G401.6 (cell line): ENCODE measurements around the gene CHCHD1.
"Not testable (repeated sequence)": the region's sequence is repeated elsewhere in the genome, so short reads cannot be mapped to it uniquely, and the experiment has no call there.

ENCODE experiments used
- FAIRE-seq: peaks from 2 replicates; lab custom pipeline; 2012; peaks lifted over from hg19 to GRCh38; lab: Jason Lieb, UNC

The CHCHD1 gene

DNA sequence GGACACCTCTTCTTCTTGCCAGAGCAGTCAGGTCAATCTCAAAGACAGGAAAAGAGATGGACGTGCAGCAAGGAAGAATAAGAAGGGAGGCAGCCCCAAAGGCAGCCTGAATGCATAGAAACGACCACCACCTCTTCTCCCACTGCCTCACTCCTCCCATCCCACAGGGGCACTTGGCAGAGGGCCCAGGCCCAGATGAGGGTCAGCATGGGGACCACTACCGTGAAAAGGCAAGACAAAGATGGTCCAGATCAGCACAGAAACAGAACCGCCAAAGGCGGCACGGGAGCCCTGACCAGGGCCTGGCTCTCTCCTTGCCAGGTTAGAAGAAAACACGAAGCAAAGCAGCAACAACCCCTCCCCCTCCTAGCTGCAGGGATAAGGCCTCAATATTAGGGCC, 31.5 kb downstream of the CHCHD1 start:
- FAIRE-seq, result no peak

DNA sequence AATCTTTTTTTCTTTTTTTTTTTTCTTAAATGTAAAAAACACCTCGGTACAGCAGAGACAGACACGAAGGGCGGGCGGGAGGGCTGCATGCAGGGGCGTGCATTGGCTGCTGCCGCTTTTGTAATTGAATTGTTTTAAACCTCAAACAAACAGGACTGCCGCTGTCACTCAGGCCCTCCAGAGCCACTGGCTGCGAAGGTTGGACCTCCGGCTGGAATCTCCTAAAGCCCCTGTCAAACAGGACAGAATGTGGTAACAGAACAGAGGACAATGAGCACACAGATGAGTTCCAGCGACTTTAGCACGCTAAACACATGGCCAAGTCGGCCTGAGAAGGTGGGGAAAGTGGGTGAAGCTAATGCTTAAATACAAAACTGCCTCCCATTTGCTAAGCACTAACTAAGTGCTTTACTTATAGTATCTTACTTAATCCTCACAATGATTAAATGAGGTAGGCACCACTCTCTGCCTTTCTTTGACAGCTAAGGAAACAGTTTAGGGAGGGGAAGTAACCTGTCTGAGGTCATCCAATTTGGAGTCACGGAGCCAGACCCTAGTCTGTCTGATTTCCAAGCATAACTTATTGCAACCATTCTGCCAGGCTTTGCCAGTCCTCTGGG, 32.5 kb downstream of the CHCHD1 start:
- FAIRE-seq, result no peak

DNA sequence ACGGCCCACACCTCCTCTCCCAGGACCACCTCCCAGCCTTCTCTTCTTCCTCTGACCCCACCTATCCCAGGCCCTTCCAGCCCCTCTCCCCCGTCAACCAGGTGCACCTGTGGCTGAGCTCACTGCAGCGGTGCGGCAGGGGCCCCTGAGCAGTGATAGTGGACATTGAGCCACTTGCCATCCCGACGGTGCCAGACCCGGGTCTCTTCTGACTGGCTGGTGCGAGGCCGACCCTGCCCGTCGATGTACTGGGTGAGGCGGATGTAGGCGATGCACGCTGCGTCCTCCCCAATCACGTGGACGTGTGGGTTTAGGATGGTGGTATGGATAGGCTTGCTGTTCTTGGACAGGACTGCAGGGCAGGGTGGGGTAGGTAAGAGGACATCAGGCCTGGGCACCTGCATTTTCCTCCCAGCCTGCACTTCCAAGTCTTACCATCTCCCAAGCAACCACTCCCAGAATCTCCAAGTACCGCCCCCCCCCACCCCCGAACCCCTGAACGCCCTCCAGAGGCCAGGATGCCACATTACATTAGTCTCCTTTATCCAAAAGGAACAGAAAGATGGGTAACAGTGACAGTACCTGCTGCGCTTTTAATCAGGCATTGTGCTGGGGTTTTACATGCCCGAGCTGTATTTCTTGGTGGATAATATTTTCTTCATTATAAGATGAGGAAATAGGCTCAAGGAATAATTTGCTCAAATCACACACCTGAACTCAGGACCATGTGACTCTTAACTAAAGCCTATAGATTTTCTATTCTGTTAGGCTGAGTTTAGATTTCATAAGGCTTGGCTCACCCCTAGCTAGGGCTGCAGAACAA, 33.3 kb downstream of the CHCHD1 start:
- no peak for FAIRE-seq

GRCh38 chr10:73815719-73816030, 33.8 kb downstream of the CHCHD1 start:
- no peak for FAIRE-seq

DNA sequence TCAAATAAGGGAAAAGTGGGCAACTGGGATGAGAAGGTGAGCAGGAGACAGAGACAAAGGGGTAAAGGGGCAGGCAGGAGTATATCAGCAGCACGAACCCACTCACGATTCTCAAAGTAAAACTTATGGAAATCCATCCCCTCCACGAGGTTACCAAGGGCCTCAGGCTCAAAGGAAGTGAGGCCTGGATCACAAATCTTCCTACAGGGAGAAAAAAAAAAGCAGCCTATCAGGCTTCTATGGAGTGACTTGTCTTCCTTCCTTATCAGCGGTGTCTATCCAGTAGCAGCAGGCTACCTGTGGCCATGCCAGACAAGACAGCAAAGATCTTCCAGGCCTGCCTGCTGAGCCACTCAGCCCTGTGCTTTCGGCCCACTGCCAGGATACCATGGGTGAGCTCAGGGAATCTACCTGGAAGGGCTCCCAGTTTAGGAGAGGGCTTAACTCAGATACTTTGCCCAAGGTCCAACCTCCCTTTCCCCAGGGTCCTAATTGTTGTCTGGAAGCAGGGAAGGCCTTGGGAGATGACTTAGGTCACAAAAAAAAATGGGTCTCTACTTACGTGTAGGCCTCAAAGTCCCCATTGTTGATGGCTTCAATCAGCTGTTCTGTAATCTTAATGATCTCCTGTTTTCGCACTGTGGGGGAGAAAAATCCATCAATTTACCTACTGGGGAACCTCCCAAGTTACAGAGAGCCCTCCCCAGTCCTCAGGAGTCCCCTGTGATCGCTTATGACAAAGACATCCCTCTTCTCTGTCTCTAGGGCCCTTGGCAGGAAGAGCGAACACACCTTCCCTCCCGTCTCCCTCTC, 35.3 kb downstream of the CHCHD1 start:
- FAIRE-seq, result no peak

GRCh38 chr10:73817826-73818225, 36.0 kb downstream of the CHCHD1 start:
- no peak for FAIRE-seq

GRCh38 chr10:73818402-73818801, 36.6 kb downstream of the CHCHD1 start:
- FAIRE-seq, result no peak

GRCh38 chr10:73819081-73819480, 37.2 kb downstream of the CHCHD1 start:
- FAIRE-seq, result no peak

- no peak for FAIRE-seq
Measured at GRCh38 chr10:73819513-73820093, 37.8 kb downstream of the CHCHD1 start.

GRCh38 chr10:73823391-73823790, 41.5 kb downstream of the CHCHD1 start:
- FAIRE-seq, result no peak

DNA sequence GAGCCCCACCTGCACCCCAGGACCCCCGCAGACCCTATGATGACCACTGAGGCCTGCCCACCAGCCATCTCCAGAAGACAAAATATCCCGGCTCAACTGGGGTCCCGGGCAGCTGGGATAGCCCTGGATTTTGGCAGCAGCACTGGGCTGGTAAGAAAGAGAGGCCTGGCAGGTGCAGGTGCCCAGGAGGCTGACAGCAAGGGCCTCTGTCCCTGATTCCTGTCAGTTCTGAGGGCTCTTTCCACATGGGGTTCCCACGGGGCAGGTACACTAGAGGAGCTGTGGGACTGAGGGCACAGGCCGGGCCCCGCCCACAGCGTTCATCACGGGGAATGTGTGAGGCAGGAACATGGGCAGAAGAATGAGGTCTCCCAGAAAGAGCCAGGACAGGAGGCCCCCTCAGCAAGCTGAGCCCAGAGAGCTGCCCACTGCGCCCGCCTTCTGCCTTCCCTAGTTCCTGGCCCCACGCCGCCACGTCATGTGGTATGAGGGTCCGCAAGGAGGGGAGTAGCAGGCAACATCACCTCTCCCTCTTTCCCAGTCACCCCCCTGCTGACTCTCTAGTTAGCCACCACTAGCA, 42.4 kb downstream of the CHCHD1 start:
- no peak for FAIRE-seq

GRCh38 chr10:73827346-73828089, 45.7 kb downstream of the CHCHD1 start:
- FAIRE-seq, result no peak

DNA sequence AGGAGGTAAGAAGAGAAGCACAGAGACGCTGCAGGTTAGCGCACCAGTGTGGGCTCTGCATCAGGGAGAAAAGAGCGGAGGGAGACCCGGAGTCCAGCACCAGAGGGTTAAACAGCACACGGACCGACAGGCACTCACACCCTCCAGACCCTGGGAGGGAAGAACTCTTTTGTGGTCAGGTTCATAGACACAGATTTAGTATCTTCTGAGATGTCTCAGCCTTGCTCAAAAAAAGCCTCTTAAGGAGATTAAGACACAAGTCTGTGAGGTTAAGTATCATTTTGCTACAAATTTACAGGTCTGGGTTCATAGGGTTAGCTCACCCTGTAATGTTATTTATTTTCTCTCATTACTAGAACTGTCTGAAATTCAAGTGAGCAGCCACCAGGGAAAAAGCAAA, 46.3 kb downstream of the CHCHD1 start:
- no peak for FAIRE-seq

DNA sequence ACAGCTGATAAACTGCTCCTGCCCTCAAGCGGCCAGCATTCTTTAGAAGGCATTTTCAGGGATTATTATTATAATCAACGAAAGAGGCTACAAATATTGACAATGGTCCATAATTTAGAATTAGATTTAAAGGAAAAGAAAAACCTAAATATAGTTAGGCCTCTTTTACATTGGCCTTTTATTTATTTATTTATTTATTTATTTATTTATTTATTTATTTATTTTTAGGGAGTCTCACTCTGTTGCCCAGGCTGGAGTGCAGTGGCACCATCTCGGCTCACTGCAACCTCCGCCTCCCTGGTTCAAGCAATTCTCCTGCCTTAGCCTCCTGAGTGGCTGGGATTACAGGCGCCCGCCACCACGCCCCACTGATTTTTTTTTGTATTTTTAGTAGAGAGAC, 47.2 kb downstream of the CHCHD1 start:
- FAIRE-seq, result not testable (repeated sequence)
